CD4-positive, alpha-beta T cell treated with Interleukin-4 for 1 hour (primary cell): ENCODE results near the gene KRTAP10-1.
"Not testable (repeated sequence)": the region's sequence is repeated elsewhere in the genome, so short reads cannot be mapped to it uniquely, and the experiment has no call there.

ENCODE experiments used
- DNase-seq, 2 donors: peaks; one replicate each; pipeline ENCODE4 v3.0.0-alpha.2; 2020 to 2022

The KRTAP10-1 gene, protein sequence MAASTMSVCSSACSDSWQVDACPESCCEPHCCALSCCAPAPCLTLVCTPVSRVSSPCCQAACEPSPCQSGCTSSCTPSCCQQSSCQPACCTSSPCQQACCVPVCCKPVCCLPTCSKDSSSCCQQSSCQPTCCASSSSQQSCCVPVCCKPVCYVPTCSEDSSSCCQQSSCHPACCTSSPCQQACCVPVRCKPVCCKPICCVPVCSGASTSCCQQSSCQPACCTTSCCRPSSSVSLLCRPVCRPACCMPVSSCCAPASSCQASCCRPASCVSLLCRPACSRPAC

GRCh38 chr21:44539991-44540666 lies at the start of gene KRTAP10-1:
TSS of gene KRTAP10-1 (minus strand) at chr21:44540195. CDS start at chr21:44540150, 45 bp downstream.
- no peak for DNase-seq

DNA sequence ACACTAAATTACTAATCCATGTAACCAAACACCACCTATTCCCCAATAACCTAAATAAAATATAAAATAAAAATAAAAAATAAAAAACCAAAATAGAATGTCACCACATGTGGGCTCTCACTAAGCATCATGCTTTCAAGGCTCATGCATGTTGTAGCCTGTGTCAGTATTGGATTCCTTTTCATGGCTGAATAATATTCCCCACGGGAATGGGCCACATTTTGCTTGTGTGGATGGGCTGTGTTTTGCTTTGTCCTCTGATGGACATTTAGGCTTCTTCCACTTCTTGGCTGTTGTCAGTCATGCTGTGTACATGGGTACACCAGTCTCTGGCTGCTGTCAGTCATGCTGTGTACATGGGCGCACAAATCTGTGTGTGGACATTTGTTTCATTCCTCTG lies 49.1 kb upstream of the KRTAP10-1 start:
- no peak for DNase-seq

GRCh38 chr21:44585892-44586291 lies 45.9 kb upstream of the KRTAP10-1 start:
- DNase-seq = no peak

GRCh38 chr21:44583800-44584147 lies 43.8 kb upstream of the KRTAP10-1 start:
- DNase-seq = peak in 1 of 2 donors; percentile 22

GRCh38 chr21:44583089-44583799 lies 43.2 kb upstream of the KRTAP10-1 start:
- no peak for DNase-seq

DNA sequence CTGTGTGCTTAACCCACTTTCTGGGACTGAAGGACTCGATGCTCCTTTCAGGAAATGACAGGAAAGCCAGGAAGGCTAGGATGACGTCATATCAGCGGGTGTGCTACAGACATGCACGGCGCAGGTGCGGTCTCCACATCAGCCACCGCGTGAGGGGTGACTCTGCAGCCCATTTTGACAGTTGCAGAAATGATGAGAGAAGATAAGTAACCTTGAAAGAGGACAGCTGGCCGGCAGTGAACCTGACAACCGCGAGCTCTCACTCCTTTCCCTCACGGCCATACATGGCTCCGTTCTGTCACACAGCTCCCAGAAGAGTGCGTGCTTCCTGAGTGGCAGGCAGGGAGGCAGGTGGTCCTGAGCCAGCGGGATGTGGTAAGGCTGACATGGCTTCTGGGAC lies 42.1 kb upstream of the KRTAP10-1 start:
- DNase-seq = no peak

GRCh38 chr21:44581158-44581557 lies 41.2 kb upstream of the KRTAP10-1 start:
- DNase-seq = no peak

DNA sequence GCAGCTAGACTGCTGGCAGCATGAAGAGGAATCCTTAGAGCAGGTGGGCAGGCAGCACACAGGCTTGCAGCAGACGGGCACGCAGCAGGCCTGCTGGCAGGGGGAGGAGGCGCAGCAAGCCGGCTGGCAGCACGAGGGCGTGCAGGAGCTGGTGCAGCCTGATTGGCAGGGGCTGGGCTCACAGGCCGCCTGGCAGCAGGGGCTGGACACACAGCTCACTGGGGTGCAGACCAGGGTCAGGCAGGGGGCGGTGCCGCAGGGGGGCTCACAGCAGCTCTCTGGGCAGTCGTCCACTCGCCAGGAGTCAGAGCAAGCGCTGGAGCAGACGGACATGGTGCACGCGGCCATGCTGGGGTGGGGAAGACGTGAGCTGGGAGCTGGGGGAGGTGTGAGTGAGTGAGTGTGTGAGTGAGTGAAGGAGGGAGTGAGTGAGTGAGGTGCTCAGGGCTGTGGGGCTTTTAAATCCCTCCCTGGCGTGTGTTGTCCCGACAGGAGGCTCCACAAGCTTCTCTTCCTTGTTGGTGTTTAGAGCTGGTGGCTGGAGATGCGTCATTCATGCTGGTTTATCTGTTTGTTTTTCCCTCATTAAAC lies 40.3 kb upstream of the KRTAP10-1 start, which contains the start of gene KRTAP10-5:
KRTAP10-5 (minus strand) TSS at position 374 of the 591 bp plus-strand sequence; CDS start at position 348, 26 bp downstream.
- DNase-seq = not testable (repeated sequence)

GRCh38 chr21:44579833-44580144 lies 39.8 kb upstream of the KRTAP10-1 start:
- DNase-seq = no peak

- DNase-seq = no peak
Measured at GRCh38 chr21:44579056-44579832, 39.2 kb upstream of the KRTAP10-1 start.

DNA sequence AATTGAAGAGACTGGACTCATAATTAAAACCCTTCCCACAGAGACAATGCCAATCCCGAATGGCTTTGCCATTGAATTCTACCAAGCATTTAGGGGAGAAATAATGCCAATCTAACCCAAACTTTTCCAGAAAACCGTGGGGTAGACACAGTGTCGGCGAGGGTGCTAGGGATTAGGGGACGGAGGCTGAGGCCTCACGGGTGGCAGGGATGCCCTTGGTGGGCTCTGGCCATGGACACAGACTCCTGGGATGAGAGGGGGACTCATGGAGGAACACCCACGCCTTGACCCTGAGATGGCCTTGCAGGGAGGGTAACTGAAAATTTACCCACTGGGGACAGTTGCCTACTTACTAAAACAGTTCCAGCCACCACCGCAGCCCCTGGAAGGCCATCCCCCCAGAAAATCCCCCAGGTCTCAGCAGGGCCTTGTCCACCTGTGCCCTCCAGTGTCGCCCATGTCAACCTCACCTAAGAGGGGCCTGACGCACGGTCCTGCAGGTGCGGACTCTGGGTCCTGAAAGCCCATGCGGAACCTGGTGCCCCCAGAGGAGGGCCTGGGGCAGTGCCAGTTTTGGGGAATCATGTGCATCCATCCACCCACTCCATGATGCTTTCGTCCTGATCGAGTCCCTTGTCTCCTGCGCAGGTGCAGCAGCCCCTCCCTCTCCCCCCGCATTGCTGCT lies 38.5 kb upstream of the KRTAP10-1 start:
- no peak for DNase-seq

DNA sequence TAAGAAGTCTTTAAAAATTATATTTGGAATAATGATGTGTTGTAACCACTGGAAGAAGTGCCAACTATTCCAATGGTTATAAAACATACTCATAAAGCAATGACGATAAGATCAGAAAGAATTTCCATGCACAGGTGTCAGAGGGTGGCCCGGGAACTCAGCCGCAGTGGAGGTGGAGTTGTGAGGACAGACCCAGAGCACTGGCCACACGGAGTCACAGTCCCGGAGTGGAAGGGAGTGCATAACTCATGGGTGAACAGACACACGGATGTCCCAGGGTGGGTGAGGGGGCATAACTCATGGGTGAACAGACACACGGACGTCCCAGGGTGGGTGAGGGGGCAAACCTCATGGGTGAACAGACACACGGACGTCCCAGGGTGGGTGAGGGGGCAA lies 36.0 kb upstream of the KRTAP10-1 start:
- DNase-seq = no peak

DNA sequence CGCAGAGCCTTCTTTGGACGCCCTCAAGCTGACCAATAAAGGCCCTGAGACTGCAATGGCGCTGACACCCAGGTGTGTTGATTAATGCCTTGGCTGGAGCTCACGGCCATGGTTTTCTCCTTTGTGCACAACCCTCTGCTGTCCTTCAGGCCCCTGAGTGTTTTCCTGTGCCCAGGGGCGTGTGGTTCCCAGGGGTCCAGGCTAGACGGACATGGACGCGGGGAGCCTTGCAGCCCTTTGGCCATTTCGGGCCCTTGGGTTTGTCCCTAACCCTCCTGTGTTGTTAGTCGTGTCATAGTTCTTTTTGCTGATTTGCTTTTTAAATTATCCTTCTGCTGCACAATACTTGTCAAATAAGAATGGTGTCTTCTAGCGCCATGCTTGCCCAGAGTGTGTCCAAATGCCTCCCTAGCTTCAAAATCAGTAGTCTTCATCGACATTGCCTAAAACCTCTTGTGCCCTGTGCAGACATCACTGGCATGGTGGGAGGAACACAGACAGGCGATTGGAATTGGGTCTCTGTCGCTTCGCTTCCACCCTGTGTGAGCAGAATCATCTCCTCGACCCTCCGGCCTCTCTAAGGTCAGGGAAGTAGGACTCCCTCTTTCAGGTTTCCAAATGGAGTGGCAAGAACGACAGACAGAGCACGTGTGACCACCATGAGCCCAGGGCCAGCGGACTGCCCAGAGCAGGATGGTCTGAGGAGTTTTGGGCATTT lies 35.5 kb upstream of the KRTAP10-1 start:
- no peak for DNase-seq

DNA sequence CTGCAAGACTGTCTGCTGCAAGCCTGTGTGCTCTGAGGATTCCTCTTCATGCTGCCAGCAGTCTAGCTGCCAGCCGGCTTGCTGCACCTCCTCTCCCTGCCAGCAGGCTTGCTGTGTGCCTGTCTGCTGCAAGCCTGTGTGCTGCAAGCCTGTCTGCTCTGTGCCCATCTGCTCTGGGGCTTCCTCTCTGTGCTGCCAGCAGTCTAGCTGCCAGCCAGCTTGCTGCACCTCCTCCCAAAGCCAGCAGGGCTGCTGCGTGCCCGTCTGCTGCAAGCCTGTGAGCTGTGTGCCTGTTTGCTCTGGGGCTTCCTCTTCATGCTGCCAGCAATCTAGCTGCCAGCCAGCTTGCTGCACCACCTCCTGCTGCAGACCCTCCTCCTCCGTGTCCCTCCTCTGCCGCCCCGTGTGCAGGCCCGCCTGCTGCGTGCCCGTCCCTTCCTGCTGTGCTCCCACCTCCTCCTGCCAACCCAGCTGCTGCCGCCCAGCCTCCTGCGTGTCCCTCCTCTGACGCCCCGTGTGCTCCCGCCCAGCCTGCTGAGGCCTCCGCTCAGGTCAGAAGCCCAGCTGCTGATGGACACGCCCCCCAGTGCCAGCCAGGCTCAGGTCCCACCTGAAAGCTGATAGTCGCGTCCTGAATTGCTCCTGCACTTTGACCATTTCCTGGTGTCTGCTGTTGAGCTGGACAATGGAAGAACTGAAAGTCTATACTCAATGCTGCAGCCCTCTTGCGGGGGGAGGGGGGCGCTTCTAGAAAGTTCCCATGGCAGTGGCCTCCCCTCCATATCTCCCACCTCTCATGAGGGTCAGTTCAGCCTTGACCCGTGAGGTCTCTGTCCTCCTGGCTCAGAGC lies 34.7 kb upstream of the KRTAP10-1 start:
- DNase-seq = no peak

DNA sequence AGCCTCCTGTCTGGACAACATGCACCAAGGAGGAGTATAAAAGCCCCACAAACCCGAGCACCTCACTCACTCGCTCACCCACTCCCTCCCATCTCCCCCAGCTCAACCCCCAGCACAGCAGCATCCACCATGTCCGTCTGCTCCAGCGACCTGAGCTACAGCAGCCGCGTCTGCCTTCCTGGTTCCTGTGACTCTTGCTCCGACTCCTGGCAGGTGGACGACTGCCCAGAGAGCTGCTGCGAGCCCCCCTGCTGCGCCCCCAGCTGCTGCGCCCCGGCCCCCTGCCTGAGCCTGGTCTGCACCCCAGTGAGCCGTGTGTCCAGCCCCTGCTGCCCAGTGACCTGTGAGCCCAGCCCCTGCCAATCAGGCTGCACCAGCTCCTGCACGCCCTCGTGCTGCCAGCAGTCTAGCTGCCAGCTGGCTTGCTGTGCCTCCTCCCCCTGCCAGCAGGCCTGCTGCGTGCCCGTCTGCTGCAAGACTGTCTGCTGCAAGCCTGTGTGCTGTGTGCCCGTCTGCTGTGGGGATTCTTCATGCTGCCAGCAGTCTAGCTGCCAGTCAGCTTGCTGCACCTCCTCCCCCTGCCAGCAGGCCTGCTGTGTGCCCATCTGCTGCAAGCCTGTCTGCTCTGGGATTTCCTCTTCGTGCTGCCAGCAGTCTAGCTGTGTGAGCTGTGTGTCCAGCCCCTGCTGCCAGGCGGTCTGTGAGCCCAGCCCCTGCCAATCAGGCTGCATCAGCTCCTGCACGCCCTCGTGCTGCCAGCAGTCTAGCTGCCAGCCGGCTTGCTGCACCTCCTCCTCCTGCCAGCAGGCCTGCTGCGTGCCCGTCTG lies 33.8 kb upstream of the KRTAP10-1 start, which contains the start of gene KRTAP10-4:
KRTAP10-4 (plus strand) TSS at position 100 of the 827 bp plus-strand sequence; CDS start at position 130, 30 bp downstream.
- not testable (repeated sequence) for DNase-seq

GRCh38 chr21:44572959-44573583 lies 33.1 kb upstream of the KRTAP10-1 start:
- no peak for DNase-seq

DNA sequence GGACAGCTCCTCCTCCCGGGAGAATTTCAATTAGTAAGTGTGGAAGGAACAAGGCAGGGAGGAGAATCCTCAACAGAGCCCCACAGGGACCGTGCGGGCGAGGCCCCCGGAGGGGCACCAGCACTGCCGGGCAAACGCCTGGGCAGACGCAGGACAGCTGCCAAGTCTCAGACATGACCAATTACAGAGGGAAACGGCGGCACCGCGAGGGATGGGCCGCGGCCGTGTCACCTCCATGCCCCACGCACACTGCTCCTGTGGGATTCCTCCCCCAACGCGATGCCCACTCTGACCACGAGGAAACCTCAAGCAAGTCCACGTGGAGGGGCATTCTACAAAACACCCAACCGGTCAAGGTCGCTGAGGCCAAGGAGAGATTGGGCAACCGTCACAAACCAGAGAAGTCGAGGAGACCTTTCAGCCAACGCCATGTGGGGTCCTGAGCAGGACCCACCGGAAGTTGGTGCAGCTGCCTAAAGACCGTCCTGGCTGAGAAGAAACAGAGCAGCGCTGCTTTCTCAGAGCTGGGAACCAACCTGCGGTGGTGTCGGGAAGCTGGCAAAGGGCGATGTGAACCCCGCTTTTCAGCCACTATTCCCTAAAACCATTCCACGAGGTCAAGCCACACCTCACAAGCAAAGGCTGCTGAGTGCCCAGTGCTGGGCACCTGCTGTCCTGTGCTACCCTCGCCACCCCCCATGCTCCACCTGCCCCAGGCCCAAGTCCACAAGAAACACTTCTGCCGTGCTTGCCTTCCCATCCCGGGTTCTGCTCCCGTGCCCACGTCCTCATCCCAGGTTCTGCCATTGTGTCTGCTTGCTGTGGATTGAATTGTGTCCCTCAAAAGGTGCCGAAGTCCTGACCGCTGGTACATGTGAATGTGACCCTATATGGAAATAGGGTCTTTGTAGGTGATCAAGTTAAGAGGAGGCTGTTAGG lies 32.1 kb upstream of the KRTAP10-1 start:
- DNase-seq = no peak

DNA sequence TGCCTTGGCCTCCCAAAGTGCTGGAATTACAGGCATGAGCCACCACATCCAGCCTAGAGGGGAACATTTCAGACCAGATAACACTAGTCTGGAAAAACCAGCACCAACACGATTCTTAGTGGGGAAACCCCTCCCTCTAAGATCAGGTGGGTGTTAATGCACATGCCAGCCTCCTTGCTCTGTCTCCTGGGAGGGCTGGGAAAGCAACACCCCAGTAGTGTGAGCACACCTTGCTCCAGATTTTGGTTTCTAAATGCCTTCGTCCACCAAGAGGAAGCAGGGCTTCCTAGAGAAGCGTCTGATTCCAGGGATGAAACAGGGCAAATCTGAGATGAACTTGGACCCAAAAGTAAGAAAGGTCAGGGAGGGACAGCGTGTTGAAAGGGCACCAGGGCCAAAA lies 31.3 kb upstream of the KRTAP10-1 start:
- DNase-seq = no peak
